Stimulated activated CD4-positive, alpha-beta T cell treated with anti-CD3 and anti-CD28 coated beads, TNF-alpha, amount 100 ng/mL, for 48 hours (primary cell): ENCODE data around the gene CCNL2.
"Not testable (repeated sequence)": the region's sequence is repeated elsewhere in the genome, so short reads cannot be mapped to it uniquely, and the experiment has no call there.

Experiments
- DNase-seq, 3 donors: peaks; one replicate each; pipeline ENCODE4 v3.0.0-alpha.2; 2020; ENCODE audit warnings: low read depth in 3 of 3

CCNL2 gene

DNA sequence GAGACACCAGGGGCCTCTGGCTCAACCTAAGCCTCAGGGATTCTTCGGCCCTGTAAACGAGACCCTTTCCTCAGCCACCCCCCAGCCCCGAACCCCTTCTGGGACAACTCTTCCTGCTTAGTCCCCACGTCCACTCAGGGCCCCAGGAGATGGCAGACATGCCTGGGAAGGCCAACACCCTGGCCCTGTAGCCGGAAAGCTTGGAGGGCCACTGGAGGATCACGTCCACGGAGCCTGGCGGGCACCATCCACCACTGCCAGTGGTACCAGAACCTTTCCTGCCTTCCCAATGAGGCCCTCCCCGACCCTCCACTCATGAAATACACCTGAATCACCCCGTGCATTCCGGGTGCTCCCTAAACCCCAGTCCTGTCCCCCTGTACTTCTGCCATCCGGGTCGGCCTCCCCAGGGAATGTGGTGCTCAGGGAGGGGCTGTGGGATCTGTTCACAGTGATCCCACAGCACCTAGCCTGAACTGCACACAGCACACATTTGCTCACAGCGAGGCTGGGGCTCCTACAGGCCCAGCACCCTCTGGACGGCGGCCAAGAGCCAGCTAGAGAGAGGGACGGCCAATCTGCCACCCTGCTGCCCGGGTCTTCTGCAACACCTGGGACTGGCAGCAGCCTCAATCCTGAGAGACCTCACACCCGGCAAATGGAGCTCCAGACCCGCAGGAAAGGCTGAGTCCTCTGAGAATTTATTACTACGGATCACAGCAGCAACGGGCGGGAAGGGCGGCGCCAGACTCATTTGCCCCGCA, 25.9 kb downstream of the CCNL2 start:
- no peak for DNase-seq

DNA sequence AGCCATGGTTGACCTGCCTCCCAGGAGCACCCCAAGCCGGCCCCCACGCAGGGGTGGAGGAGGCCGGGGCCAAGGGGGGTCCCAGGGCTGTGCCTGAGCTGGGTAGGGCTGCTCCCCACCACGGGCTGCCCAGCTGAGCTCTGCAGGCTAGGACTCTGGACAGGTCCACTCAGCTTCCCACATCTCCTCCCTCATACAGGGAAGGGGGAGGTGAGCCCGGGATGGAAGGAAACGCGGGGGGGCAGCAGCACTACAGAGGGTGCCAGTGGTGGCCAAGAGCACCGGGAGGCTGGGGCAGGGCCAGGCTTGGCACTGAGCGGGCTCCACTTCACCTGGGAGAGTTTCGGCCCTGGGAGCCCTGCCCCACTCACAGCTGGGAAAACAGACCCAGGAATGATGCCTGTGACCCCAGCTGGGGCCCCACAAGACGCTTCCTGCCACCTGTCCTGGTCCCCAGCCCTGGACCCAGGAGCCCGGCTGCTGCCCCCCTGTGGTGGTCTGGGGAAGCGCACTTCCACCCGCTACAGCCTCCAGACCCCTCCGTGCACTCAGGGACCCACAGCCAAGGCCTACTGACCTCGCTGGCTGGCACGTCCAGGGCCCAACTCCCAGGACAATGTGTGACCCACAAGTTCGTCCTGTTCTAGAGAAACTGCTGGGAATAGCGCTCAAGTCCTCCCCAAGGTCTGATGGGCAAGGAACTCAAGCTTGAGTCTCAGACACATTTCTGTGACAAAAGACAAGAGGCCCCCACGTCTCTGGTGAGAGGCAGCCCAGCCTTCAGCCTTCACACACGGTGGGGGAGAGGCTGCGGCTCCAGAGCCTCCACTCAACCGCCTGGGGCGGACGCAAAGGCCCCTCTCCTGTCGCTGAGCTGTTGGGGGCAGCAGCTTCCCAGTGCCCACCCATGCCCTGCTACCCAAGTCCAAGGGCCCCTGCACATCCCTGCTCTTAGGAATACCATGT, 27.1 kb downstream of the CCNL2 start:
- peak; percentile 52 to 77 (median 72) for DNase-seq

GRCh38 chr1:1371364-1371745, 27.8 kb downstream of the CCNL2 start:
- DNase-seq = no peak

DNA sequence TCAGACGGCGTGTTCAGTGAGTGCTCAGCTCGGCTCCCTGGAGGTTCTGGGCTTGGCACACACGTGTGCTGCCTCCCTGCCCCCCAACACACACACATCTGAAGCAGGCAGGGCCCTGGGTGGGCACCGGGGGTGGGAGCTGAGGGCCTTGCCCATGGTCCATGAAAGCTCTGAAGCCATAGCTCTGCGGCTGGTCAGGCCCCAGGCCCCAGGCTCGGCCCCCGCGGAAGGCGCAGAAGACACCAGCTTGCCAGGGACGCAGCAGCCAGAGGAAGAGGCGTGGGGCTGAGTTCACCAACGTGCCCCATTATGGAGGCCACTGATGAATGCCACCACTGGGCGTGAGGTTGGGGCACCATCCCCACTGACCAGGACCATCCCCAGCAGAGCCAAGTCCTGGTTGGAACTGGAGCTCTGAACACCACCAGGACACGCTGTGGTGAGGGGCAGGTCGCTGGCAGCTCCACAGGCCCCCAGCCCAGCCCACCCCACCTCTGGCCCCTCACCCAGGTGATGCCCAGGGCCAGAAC, 28.3 kb downstream of the CCNL2 start:
- no peak for DNase-seq

GRCh38 chr1:1370094-1370493, 29.0 kb downstream of the CCNL2 start:
- DNase-seq = not testable (repeated sequence)

- DNase-seq = no peak
Measured at GRCh38 chr1:1367315-1367714, 31.8 kb downstream of the CCNL2 start.

GRCh38 chr1:1366699-1367066, 32.5 kb downstream of the CCNL2 start:
- DNase-seq = no peak

DNA sequence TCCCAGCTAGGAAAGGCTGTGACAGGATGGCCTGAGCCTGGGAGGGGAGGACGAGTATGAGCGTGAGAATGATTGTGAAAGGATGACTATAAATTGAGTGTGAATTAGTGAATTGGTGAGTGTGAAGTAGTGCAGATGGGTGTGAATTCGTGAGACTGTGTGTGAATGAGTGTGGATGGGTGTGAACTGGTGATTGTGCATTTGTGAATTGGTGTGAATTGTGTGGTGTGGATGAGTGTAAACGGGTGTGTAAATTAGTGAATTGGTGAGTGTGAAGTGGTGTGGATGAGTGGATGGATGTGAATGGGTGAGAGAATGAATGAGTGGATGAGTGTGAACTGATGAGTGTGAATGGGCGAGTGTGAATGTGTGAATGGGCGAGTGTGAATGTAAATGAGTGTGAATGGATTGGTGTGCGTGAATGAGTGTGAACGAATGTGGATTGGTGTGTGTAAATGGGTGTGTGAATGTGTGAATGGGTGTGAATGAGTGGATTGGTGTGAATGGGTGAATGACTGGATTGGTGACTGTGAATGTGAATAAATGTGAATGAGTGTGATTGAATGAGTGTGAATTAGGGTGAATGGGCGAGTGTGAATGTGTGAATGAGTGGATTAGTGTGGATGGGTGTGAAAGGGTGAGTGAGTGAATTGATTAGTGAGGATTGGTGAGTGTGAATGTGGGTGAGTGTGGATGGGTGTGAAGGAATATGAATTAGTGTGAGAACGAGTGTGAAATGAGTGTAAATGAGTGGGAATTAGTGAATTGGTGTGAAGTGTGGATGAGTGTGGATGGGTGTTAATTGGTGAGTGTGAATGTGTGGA, 33.0 kb downstream of the CCNL2 start:
- no peak for DNase-seq

DNA sequence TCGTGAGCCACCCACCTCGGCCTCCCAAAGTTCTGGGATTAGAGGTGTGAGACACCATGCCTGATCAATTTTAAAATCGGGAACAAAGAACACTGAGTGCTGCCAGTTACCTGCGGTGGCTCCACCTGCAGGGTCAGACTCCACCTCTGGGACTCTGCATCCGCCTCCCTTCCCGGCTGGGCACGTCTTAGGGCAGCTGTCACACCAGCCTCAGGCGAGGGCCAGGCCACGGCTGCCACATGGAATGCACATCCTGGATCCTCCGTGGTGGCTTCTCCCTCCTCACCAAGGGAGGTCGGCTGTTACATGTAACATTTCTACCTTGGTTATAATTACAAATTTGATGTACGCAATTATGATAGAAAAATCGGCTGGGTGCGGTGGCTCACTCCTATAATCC, 34.9 kb downstream of the CCNL2 start:
- DNase-seq = no peak

DNA sequence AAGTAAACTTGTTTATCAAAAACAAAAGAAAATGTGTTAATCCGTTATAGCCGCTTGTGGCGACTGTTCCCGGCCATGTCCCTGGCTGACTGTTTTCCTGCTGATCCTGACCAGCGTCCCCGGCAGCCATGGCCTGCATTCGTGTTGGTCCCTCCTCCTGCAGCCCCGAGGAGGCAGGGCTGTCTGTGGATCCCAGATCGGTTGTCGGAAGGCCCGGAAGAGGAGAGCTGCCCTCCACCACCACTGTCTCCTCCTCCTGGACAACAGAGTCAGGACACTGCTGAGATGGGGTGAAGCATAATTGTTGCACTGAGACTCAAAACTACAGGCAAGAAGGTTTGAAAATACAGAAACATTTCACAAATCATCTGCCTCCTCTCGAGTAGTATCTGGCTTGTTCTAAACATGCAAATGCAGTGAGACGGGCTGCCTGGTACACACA, 37.1 kb downstream of the CCNL2 start:
- no peak for DNase-seq

- no peak for DNase-seq
Measured at GRCh38 chr1:1361233-1361981, 37.7 kb downstream of the CCNL2 start.

GRCh38 chr1:1360506-1361169, 38.5 kb downstream of the CCNL2 start:
- no peak for DNase-seq

GRCh38 chr1:1359664-1360468, 39.3 kb downstream of the CCNL2 start:
- no peak for DNase-seq

GRCh38 chr1:1359308-1359663, 39.8 kb downstream of the CCNL2 start:
- DNase-seq = no peak

DNA sequence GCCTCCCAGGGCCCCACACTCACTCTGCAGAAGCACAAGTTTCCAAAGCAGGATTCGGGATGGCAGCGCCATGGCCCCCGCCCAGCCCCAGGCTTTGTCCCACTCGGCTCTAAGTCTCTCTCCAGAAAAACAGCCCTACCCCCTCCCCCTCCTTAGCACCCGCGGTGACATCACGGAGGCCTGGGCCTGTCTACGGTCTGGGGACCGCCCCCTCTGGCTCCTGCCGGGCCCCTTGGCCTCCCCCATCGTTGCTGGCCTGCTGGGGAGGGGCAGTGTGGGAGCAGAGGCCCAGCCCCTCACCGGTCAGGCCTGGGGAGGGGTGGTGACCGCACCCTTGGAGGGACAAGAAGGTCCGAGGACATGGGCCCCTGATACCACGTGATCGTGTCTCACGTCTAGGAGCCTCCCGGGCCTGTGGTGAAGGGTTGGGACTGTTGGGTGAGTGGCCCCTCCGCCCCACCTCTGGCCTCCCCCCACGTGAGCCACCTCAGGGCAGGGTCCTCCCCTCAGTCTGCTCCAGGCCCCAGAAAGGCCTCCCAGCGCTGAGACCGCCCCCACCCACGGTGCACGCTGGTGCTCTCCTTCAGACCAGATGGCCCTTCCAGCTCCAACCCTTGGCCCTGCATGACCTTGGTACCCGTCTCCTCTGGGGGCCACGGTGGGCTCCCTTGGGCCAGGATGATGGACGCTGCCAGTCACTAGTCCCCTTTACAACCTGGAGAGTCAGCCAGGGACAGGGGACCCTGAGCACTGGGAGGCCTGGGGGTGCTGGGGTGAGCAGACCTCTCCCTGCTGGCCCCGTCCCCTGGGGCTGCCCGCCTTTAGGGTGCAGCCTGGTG, 40.5 kb downstream of the CCNL2 start, which contains the start of gene MXRA8:
MXRA8 (minus strand) TSS at position 123 of the 839 bp plus-strand sequence; CDS start at position 72, 51 bp downstream.
- DNase-seq = no peak

DNA sequence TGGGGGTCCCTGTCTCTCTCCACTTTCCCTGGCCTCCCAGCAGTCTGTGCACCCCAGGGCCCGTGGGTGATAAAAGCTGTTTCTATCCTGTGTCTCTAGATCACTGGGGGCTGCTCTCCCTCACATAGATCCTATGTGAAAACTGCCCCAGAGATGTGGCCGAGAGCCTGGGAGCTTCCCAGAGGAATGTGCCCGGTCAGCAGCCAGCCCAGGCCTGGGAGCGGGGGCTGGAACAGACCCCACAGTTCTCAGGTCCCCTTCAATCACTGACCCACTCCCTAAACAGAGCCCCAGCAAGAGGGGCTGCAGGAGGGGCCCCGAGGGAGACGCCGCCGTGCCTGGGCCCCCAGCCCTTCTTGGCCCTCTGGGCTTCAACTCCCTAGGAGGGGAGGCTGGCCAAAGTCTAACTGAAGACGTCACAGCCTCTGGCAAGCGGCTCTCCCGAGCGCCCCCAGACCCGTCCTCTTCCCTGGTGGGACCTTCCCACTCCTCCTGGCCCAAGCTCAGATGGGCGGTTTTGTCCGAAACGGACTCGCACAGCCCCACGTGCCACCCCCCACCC, 41.2 kb downstream of the CCNL2 start:
- DNase-seq = no peak

DNA sequence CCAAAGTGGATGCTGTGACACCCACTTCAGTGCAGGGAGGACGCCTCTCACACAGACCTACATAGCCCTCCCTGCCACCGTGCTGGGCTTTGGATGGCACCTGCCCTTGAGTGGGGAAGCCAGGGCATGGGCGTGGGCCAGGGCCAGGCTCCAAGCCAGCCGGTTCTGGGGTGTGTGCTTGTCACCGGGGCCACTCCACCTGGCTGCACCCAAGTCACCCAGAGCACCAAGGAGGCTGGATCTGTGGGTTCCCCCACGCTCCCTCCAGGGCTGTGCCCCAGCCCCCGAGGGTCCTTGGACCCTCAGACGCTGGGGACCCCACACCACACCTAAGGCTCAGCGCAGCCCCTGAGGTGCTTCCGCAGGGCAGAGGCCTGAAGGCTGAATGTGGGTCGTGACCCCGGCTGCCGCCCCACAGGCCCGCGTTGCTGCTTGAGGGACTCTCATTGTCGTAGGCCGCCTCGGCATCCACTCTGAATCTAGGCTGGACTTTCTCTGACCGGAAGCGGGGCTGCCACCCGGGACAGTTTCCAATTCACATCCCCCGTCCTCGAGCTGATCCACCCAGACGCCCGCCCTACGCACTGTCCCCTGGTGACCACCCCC, 42.2 kb downstream of the CCNL2 start:
- DNase-seq = no peak
